Measurements from ENCODE around the gene GAS6. TPM values are rescaled to one million over a fixed set of nuclear protein-coding genes. Genes with fewer than 3 reads are reported as not detected.

GAS6 gene
- total and polyA plus RNA-seq, 2 donors (not counting 3 experiments of a cell fraction or from before 2014, with no cell fraction given): 69.2 to 109 TPM

- POLR2A ChIA-PET: no interaction called here
- no peak for FAIRE-seq
Measured at GRCh38 chr13:113808058-113808834, 55.6 kb downstream of the GAS6 start.

More at GRCh38 chr13:113808058-113808834, 55.6 kb downstream of the GAS6 start:
- intact Hi-C loops (cut with micrococcal nuclease) (no loop called here), dilution Hi-C loops (cut with MboI; ENCODE audit: extremely low pct_ligation_motif_present, low sequenced_read_pairs) (no loop called here)
- Histone ChIP-seq H3K9me3 (replicated peaks; ENCODE audit: control insufficient read depth, insufficient read depth, low read length) (peaks cover 5% of the 10 kb centered on the region), H3K4me3 (replicated peaks in 1 of 3; ENCODE audit: insufficient read depth in 1 of 3, low read depth in 1 of 3, low read length in 3 of 3) (no peak overlapping the region), H3K4me2 (ENCODE audit: insufficient read depth, low read length) (no peak overlapping the region), H3K27ac (ENCODE audit: insufficient read depth, low read depth, low read length) (no peak overlapping the region), H3K27me3 (ENCODE audit: control insufficient read depth in 2 of 2, insufficient read depth in 2 of 2, low read length in 2 of 2) (no peaks in the 10 kb centered on the region), H3K9me1 (replicated peaks; ENCODE audit: control insufficient read depth, extremely low read depth, insufficient read depth, low read length) (no peaks in the 10 kb centered on the region), H4K20me1 (replicated peaks; ENCODE audit: control insufficient read depth, extremely low read depth, insufficient read depth, low read length) (no peaks in the 10 kb centered on the region), H2AFZ (ENCODE audit: low read depth, low read length) (no peak overlapping the region), H3K4me1 (ENCODE audit: control insufficient read depth, extremely low read depth, insufficient read depth, low read length) (no peaks in the 10 kb centered on the region), H3K9ac (replicated peaks; ENCODE audit: extremely low read depth, insufficient read depth, low read length) (no peak overlapping the region), H3K79me2 (ENCODE audit: control insufficient read depth, insufficient read depth, low read length) (no peaks in the 10 kb centered on the region), H3K36me3 (ENCODE audit: control insufficient read depth in 2 of 2, extremely low read depth in 1 of 2, insufficient read depth in 2 of 2, low read length in 2 of 2) (peaks cover 0 to 7% of the 10 kb centered on the region in 2 experiments)
- CTCF ChIA-PET: no interaction called here
- no TSS peak for BruUV-seq (replicated peaks)
- no peak for DNase-seq (ENCODE audit: low read depth, low spot score)
- TF ChIP-seq POLR2AphosphoS5 (IDR thresholded peaks at IDR 0.05; ENCODE audit: insufficient read depth, low read depth, low read length): no peak
- TF ChIP-seq FOS (IDR thresholded peaks at IDR 0.05; ENCODE audit: borderline replicate concordance, insufficient read depth, low read length): no peak
- TF ChIP-seq JUN (IDR thresholded peaks at IDR 0.05; ENCODE audit: borderline replicate concordance, insufficient read depth, insufficient read length, low read depth): no peak
- no peak for TF ChIP-seq MAX (IDR thresholded peaks at IDR 0.05; ENCODE audit: insufficient read depth, insufficient read length)
- no peak for TF ChIP-seq EZH2 (IDR thresholded peaks at IDR 0.05; ENCODE audit: borderline replicate concordance, low read depth, low read length, severe bottlenecking)
- no peak for TF ChIP-seq GATA2 (IDR thresholded peaks at IDR 0.05; ENCODE audit: insufficient read depth, insufficient read length, low read depth, low read length)
- no peak for TF ChIP-seq CTCF (IDR thresholded peaks at IDR 0.05; ENCODE audit: extremely low read depth in 1 of 2, insufficient read depth in 1 of 2, low read depth in 1 of 2, low read length in 2 of 2)
- TF ChIP-seq MYC (IDR thresholded peaks at IDR 0.05; ENCODE audit: low read depth, low read length): no peak
- no peak for TF ChIP-seq POLR2A (IDR thresholded peaks at IDR 0.05; ENCODE audit: low read depth, low read length)

Data from endothelial cell of umbilical vein (primary cell).